GM19193 (cell line): ENCODE data around the gene SAA2.

Experiments
- POLR2A ChIP-seq: IDR thresholded peaks from 4 replicates; pipeline ENCODE4 v1.6.1; 2011; ENCODE audit not compliant: insufficient read depth, insufficient read length; ENCODE audit errors: extremely low read depth

SAA2 gene

GRCh38 chr11:18248561-18248960 lies at the start of gene SAA2:
Gene SAA2, minus strand, starts transcription at chr11:18248668. Its CDS starts 657 bp downstream, at chr11:18248011.
- TF ChIP-seq POLR2A = no peak

- no peak for TF ChIP-seq POLR2A
Measured at GRCh38 chr11:18295316-18295715, 46.8 kb upstream of the SAA2 start.

- TF ChIP-seq POLR2A = no peak
Measured at GRCh38 chr11:18294862-18295261, 46.4 kb upstream of the SAA2 start.

- no peak for TF ChIP-seq POLR2A
Measured at GRCh38 chr11:18288911-18289310, 40.4 kb upstream of the SAA2 start.

- TF ChIP-seq POLR2A = no peak
Measured at GRCh38 chr11:18285841-18286240, 37.4 kb upstream of the SAA2 start.

GRCh38 chr11:18282626-18283025 lies 34.2 kb upstream of the SAA2 start:
- no peak for TF ChIP-seq POLR2A

GRCh38 chr11:18280438-18281045 lies 32.1 kb upstream of the SAA2 start:
- TF ChIP-seq POLR2A = no peak

GRCh38 chr11:18277565-18278271 lies 29.2 kb upstream of the SAA2 start:
- no peak for TF ChIP-seq POLR2A

GRCh38 chr11:18271206-18271605 lies 22.7 kb upstream of the SAA2 start:
- TF ChIP-seq POLR2A = no peak

GRCh38 chr11:18270102-18270501 lies 21.6 kb upstream of the SAA2 start:
- TF ChIP-seq POLR2A = no peak

GRCh38 chr11:18265949-18266348 lies 17.5 kb upstream of the SAA2 start, which contains the start of gene SAA1:
Gene SAA1, plus strand, starts transcription at chr11:18266264. Its CDS starts 624 bp downstream, at chr11:18266888.
- no peak for TF ChIP-seq POLR2A

- no peak for TF ChIP-seq POLR2A
Measured at GRCh38 chr11:18264677-18265555, 16.4 kb upstream of the SAA2 start.

GRCh38 chr11:18264035-18264434 lies 15.6 kb upstream of the SAA2 start:
- TF ChIP-seq POLR2A = no peak

- no peak for TF ChIP-seq POLR2A
Measured at GRCh38 chr11:18261721-18262120, 13.3 kb upstream of the SAA2 start.

- TF ChIP-seq POLR2A = no peak
Measured at GRCh38 chr11:18259259-18259658, 10.8 kb upstream of the SAA2 start.

GRCh38 chr11:18254781-18255361 lies 6.4 kb upstream of the SAA2 start:
- TF ChIP-seq POLR2A = no peak

GRCh38 chr11:18253778-18254338 lies 5.4 kb upstream of the SAA2 start:
- no peak for TF ChIP-seq POLR2A
